Heart left ventricle (tissue), 13 donors: ENCODE measurements around the gene OLIG1.

ENCODE experiments used
- POLR2A ChIP-seq, 2 donors: fragments of 450-650 bp; IDR thresholded peaks; one replicate each; pipeline ENCODE4 v1.6.1; 2017; ENCODE audit warnings: antibody characterized with exemption in 2 of 2, mild to moderate bottlenecking in 2 of 2, moderate library complexity in 2 of 2
- TF ChIP-seq, protein P1 (sequence below), 12 donors: fragments of 200-600 bp; sonication (generic) in 4 of 12; IDR thresholded peaks; one replicate each; pipeline versions ENCODE4 v1.5.0 to v1.8.0; 2018 to 2022; ENCODE audit warnings: antibody characterized with exemption in 12 of 12, mild to moderate bottlenecking in 5 of 12
- donor health status: ischemic (EF 13 %, LVEDD 7.1; RV severe dilation, severe dysfunction).
- donor health status: DM: no; HTN: yes; CAD: no.
- donor health status: DM: no; HTN: no; CAD: no.
- donor health status: ischemic (EF 25% LVEDD 6.9; RV normal size, moderate dysfunction).
- donor health status: ischemic (EF 25% LVEDD 5.7; RV mildly dilated, moderate dysfunction).
- donor health status: ischemic (EF 35%, LVEDD 5.7; RV mildly dilated, moderate dysfunction).
- donor health status: nonischemic (EF 11% LVEDD 7.7; RV severe dilation, severe dysfunction).
- donor health status: DM: yes; HTN: yes; CAD: no.
- donor health status: PGD.
- donor health status: ischemic (EF 29% LVEDD 5.4; RV normal size, mild dysfunction).
- donor health status: nonischemic (EF 23%, LVEDD 6.1; RV moderate dilation, normal function).

DNA sequence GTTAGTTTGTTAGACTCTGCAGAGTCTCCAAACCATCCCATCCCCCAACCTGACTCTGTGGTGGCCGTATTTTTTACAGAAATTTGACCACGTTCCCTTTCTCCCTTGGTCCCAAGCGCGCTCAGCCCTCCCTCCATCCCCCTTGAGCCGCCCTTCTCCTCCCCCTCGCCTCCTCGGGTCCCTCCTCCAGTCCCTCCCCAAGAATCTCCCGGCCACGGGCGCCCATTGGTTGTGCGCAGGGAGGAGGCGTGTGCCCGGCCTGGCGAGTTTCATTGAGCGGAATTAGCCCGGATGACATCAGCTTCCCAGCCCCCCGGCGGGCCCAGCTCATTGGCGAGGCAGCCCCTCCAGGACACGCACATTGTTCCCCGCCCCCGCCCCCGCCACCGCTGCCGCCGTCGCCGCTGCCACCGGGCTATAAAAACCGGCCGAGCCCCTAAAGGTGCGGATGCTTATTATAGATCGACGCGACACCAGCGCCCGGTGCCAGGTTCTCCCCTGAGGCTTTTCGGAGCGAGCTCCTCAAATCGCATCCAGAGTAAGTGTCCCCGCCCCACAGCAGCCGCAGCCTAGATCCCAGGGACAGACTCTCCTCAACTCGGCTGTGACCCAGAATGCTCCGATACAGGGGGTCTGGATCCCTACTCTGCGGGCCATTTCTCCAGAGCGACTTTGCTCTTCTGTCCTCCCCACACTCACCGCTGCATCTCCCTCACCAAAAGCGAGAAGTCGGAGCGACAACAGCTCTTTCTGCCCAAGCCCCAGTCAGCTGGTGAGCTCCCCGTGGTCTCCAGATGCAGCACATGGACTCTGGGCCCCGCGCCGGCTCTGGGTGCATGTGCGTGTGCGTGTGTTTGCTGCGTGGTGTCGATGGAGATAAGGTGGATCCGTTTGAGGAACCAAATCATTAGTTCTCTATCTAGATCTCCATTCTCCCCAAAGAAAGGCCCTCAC, 44.2 kb upstream of the OLIG1 start, which contains the start of gene OLIG2:
- no peak for TF ChIP-seq POLR2A (IDR thresholded peaks at IDR 0.05)
- TF ChIP-seq, protein P1, sequence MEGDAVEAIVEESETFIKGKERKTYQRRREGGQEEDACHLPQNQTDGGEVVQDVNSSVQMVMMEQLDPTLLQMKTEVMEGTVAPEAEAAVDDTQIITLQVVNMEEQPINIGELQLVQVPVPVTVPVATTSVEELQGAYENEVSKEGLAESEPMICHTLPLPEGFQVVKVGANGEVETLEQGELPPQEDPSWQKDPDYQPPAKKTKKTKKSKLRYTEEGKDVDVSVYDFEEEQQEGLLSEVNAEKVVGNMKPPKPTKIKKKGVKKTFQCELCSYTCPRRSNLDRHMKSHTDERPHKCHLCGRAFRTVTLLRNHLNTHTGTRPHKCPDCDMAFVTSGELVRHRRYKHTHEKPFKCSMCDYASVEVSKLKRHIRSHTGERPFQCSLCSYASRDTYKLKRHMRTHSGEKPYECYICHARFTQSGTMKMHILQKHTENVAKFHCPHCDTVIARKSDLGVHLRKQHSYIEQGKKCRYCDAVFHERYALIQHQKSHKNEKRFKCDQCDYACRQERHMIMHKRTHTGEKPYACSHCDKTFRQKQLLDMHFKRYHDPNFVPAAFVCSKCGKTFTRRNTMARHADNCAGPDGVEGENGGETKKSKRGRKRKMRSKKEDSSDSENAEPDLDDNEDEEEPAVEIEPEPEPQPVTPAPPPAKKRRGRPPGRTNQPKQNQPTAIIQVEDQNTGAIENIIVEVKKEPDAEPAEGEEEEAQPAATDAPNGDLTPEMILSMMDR (IDR thresholded peaks at IDR 0.05): no peak
